ENCODE data around the gene CDC42EP2. TPM values are rescaled to one million over a fixed set of nuclear protein-coding genes. Genes with fewer than 3 reads are reported as not detected.
A peak's percentile ranks its signal among the peaks of the same experiment; 100 is the strongest.

Gene CDC42EP2
- total and polyA plus RNA-seq, 10 of the 15 experiments (the other 5 are each of a cell fraction or from before 2014, with no cell fraction given) = 0.03 to 1.2 (median 0.09) TPM; not detected in 3

GRCh38 chr11:65354265-65355012 lies 39.8 kb downstream of the CDC42EP2 start, which contains the start of gene TIGD3 (continued):
- TF ChIP-seq ZNF592 (IDR thresholded peaks at IDR 0.05) = no peak
- TF ChIP-seq NFXL1 (IDR thresholded peaks at IDR 0.05; ENCODE audit: borderline replicate concordance) = no peak
- no peak for TF ChIP-seq BMI1 (IDR thresholded peaks at IDR 0.05; ENCODE audit: borderline replicate concordance)
- 0 out of 2 replicates have a peak, but pooled peaks have one; percentile 37 for TF ChIP-seq ZNF217 (IDR thresholded peaks at IDR 0.05)
- TF ChIP-seq HDAC2 (IDR thresholded peaks at IDR 0.05) = no peak
- no peak for TF ChIP-seq NFYA (IDR thresholded peaks at IDR 0.05; ENCODE audit: borderline replicate concordance, low read depth, low read length)
- TF ChIP-seq CHD2 (IDR thresholded peaks at IDR 0.05; ENCODE audit: borderline replicate concordance, low read depth, low read length) = peak; percentile 73; the same call in 1 of the 2 replicates
- no peak for TF ChIP-seq MYC (IDR thresholded peaks at IDR 0.05; ENCODE audit: insufficient read depth, insufficient read length, insufficient replicate concordance, low read length, severe bottlenecking)
- no peak for TF ChIP-seq IRF5 (IDR thresholded peaks at IDR 0.05; ENCODE audit: borderline replicate concordance)
- TF ChIP-seq SKIL (IDR thresholded peaks at IDR 0.05; ENCODE audit: low read depth, poor library complexity, severe bottlenecking) = no peak
- TF ChIP-seq DPF2 (IDR thresholded peaks at IDR 0.05) = peak; percentile 66
- TF ChIP-seq MYB (IDR thresholded peaks at IDR 0.05; ENCODE audit: borderline replicate concordance, low read depth, low read length) = no peak
- peak; percentile 91 for TF ChIP-seq SP1 (IDR thresholded peaks at IDR 0.05; ENCODE audit: low read depth, low read length)
- TF ChIP-seq NFYB (IDR thresholded peaks at IDR 0.05; ENCODE audit: insufficient read depth, low read depth, low read length) = peak; percentile 91
- peak; percentile 33; the same call in 1 of the 2 replicates for TF ChIP-seq BCLAF1 (IDR thresholded peaks at IDR 0.05)
- TF ChIP-seq GATAD2B (conservative IDR thresholded peaks at IDR 0.05; ENCODE audit: low read depth) = peak; percentile 83

Measured in GM12878 (cell line).